Ramos (cell line): ENCODE measurements around the gene CNPY4.

ENCODE experiments used
- in situ Hi-C: fragments of 300-500 bp; cut with MboI; formaldehyde crosslinking; loops from one replicate; pipeline ENCODE4 v1.14.3; 2022; ENCODE audit warnings: low sequenced_read_pairs; ENCODE audit not compliant: unreplicated experiment

CNPY4 gene

GRCh38 chr7:100119072-100119969, at the start of gene CNPY4, which contains the start of gene TAF6:
TSS of gene CNPY4 (plus strand) at chr7:100119634. CDS start at chr7:100119745, 111 bp downstream.
TSS of gene TAF6 (minus strand) at chr7:100119358. CDS start at chr7:100114209, 5,149 bp downstream.
- in situ Hi-C loops = no loop called here

GRCh38 chr7:100069991-100070390, 49.4 kb upstream of the CNPY4 start:
- in situ Hi-C loops = no loop called here

GRCh38 chr7:100071018-100071723, 48.3 kb upstream of the CNPY4 start:
- in situ Hi-C loops = no loop called here

- in situ Hi-C loops = no loop called here
Observed at GRCh38 chr7:100072462-100072861, 47.0 kb upstream of the CNPY4 start.

- in situ Hi-C loops = no loop called here
Observed at GRCh38 chr7:100074841-100075240, 44.6 kb upstream of the CNPY4 start.

GRCh38 chr7:100075418-100075817, 44.0 kb upstream of the CNPY4 start:
- in situ Hi-C loops = no loop called here

GRCh38 chr7:100077205-100077604, 42.2 kb upstream of the CNPY4 start:
- in situ Hi-C loops = no loop called here

GRCh38 chr7:100079024-100079560, 40.3 kb upstream of the CNPY4 start:
- in situ Hi-C loops = no loop called here

GRCh38 chr7:100080907-100081534, 38.4 kb upstream of the CNPY4 start:
- in situ Hi-C loops = no loop called here

GRCh38 chr7:100081535-100082102, 37.8 kb upstream of the CNPY4 start, which contains the start of gene ZNF3:
TSS of gene ZNF3 (minus strand) at chr7:100081723. CDS start at chr7:100077357, 4,366 bp downstream.
- in situ Hi-C loops = no loop called here

GRCh38 chr7:100082978-100083377, 36.5 kb upstream of the CNPY4 start:
- in situ Hi-C loops = no loop called here

GRCh38 chr7:100085515-100085914, 33.9 kb upstream of the CNPY4 start:
- in situ Hi-C loops = no loop called here

GRCh38 chr7:100087055-100087750, 32.2 kb upstream of the CNPY4 start:
- in situ Hi-C loops = no loop called here

- in situ Hi-C loops = no loop called here
Observed at GRCh38 chr7:100088095-100088620, 31.3 kb upstream of the CNPY4 start.

GRCh38 chr7:100088621-100089457, 30.6 kb upstream of the CNPY4 start, which contains the start of gene COPS6:
TSS of gene COPS6 (plus strand) at chr7:100088969. CDS start at chr7:100088991, 22 bp downstream.
- in situ Hi-C loops = no loop called here

GRCh38 chr7:100089458-100090196, 29.8 kb upstream of the CNPY4 start:
- in situ Hi-C loops = no loop called here

GRCh38 chr7:100090527-100091410, 28.7 kb upstream of the CNPY4 start:
- in situ Hi-C loops = no loop called here
